ENCODE results near the gene FITM2.
A peak's percentile ranks its signal among the peaks of the same experiment; 100 is the strongest.

Gene FITM2

GRCh38 chr20:44271915-44272663 is 38.9 kb downstream of the FITM2 start:
- H3K27me3 ChIP-seq (ENCODE audit: insufficient read depth, poor library complexity, severe bottlenecking) = peaks cover 3% of the 10 kb centered on the region
- no peak overlapping the region for H3K27ac ChIP-seq (ENCODE audit: poor library complexity, severe bottlenecking)
- no peak for TF ChIP-seq CTCF (IDR thresholded peaks at IDR 0.05; ENCODE audit: poor library complexity, severe bottlenecking)
- no peaks in the 10 kb centered on the region for H3K9me3 ChIP-seq (ENCODE audit: severe bottlenecking)
- no peaks in the 10 kb centered on the region for H3K4me1 ChIP-seq (ENCODE audit: insufficient read depth, poor library complexity, severe bottlenecking)
- no peak overlapping the region for H3K4me3 ChIP-seq (ENCODE audit: severe bottlenecking)
- DNase-seq (ENCODE audit: low spot score) (no peak), ATAC-seq (ENCODE audit: low read depth) (no peak)
- H3K36me3 ChIP-seq (ENCODE audit: low read depth) = no peaks in the 10 kb centered on the region

- TF ChIP-seq CTCF (IDR thresholded peaks at IDR 0.05; ENCODE audit: poor library complexity, severe bottlenecking) = no peak
- Histone ChIP-seq H3K27ac (ENCODE audit: poor library complexity, severe bottlenecking) (no peak overlapping the region), H3K4me3 (ENCODE audit: severe bottlenecking) (no peak overlapping the region), H3K4me1 (ENCODE audit: insufficient read depth, poor library complexity, severe bottlenecking) (no peaks in the 10 kb centered on the region), H3K9me3 (ENCODE audit: severe bottlenecking) (no peaks in the 10 kb centered on the region), H3K27me3 (ENCODE audit: insufficient read depth, poor library complexity, severe bottlenecking) (peaks cover under 1% of the 10 kb centered on the region), H3K36me3 (ENCODE audit: low read depth) (no peaks in the 10 kb centered on the region)
- no peak for DNase-seq (ENCODE audit: low spot score)
- no peak for ATAC-seq (ENCODE audit: low read depth)
Observed at GRCh38 chr20:44268802-44269201, 42.2 kb downstream of the FITM2 start.

- peak; percentile 28; the same call in 2 of the 3 replicates for ATAC-seq (ENCODE audit: low read depth)
- H3K4me3 ChIP-seq (ENCODE audit: severe bottlenecking) = no peak overlapping the region
- DNase-seq (ENCODE audit: low spot score) = no peak
- no peaks in the 10 kb centered on the region for H3K4me1 ChIP-seq (ENCODE audit: insufficient read depth, poor library complexity, severe bottlenecking)
- no peaks in the 10 kb centered on the region for H3K36me3 ChIP-seq (ENCODE audit: low read depth)
- H3K9me3 ChIP-seq (ENCODE audit: severe bottlenecking) = no peaks in the 10 kb centered on the region
- TF ChIP-seq CTCF (IDR thresholded peaks at IDR 0.05; ENCODE audit: poor library complexity, severe bottlenecking) = no peak
- H3K27ac ChIP-seq (ENCODE audit: poor library complexity, severe bottlenecking) = no peak overlapping the region
- no peaks in the 10 kb centered on the region for H3K27me3 ChIP-seq (ENCODE audit: insufficient read depth, poor library complexity, severe bottlenecking)
Observed at GRCh38 chr20:44264287-44264686, 46.7 kb downstream of the FITM2 start.

- Histone ChIP-seq H3K27ac (ENCODE audit: poor library complexity, severe bottlenecking) (no peak overlapping the region), H3K4me1 (ENCODE audit: insufficient read depth, poor library complexity, severe bottlenecking) (no peaks in the 10 kb centered on the region), H3K4me3 (ENCODE audit: severe bottlenecking) (no peak overlapping the region), H3K27me3 (ENCODE audit: insufficient read depth, poor library complexity, severe bottlenecking) (no peaks in the 10 kb centered on the region), H3K36me3 (ENCODE audit: low read depth) (no peaks in the 10 kb centered on the region), H3K9me3 (ENCODE audit: severe bottlenecking) (no peaks in the 10 kb centered on the region)
- no peak for ATAC-seq (ENCODE audit: low read depth)
- no peak for DNase-seq (ENCODE audit: low spot score)
- TF ChIP-seq CTCF (IDR thresholded peaks at IDR 0.05; ENCODE audit: poor library complexity, severe bottlenecking) = no peak
Observed at GRCh38 chr20:44258226-44258890, 52.6 kb downstream of the FITM2 start.

DNA sequence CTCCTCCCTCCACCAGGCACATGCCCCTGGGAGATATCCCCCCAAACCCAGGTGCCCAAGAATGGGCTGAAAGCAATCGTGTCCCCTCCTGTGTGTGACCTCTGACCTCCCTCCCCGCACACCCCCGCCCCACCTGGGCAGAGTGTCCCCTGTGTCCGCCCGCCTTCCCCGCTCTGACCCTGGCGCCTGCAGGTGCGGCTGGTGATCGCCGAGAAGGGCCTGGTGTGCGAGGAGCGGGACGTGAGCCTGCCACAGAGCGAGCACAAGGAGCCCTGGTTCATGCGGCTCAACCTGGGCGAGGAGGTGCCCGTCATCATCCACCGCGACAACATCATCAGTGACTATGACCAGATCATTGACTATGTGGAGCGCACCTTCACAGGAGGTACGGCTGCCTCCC is 54.0 kb downstream of the FITM2 start:
- Histone ChIP-seq H3K9me3 (ENCODE audit: severe bottlenecking) (no peaks in the 10 kb centered on the region), H3K36me3 (ENCODE audit: low read depth) (no peaks in the 10 kb centered on the region), H3K27me3 (ENCODE audit: insufficient read depth, poor library complexity, severe bottlenecking) (no peaks in the 10 kb centered on the region), H3K27ac (ENCODE audit: poor library complexity, severe bottlenecking) (no peak overlapping the region), H3K4me1 (ENCODE audit: insufficient read depth, poor library complexity, severe bottlenecking) (no peaks in the 10 kb centered on the region), H3K4me3 (ENCODE audit: severe bottlenecking) (no peak overlapping the region)
- ATAC-seq (ENCODE audit: low read depth) (no peak), DNase-seq (ENCODE audit: low spot score) (no peak)
- no peak for TF ChIP-seq CTCF (IDR thresholded peaks at IDR 0.05; ENCODE audit: poor library complexity, severe bottlenecking)
